GM19193 (cell line): ENCODE results near the gene WBP1L.

Source experiments
- POLR2A ChIP-seq: IDR thresholded peaks from 4 replicates; pipeline ENCODE4 v1.6.1; 2011; ENCODE audit not compliant: insufficient read depth, insufficient read length; ENCODE audit errors: extremely low read depth

The WBP1L gene

DNA sequence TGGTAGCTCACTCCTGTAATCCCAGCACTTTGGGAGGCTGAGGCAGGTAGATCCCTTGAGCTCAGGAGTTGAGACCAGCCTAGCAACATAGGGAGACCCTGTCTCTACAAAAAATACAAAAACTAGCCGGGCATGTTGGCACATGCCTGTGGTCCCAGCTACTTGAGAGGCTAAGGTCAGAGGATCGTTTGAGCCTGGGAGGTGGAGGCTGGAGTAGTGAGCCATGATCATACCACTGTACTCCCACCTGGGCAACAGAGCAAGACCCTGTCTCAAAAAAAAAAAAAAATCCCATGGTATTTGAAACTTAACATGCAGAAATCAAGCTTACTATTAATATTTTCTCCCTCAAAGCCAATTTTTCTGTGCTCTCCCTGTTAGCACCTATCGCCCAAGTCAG is 23.4 kb upstream of the WBP1L start:
- no peak for TF ChIP-seq POLR2A

DNA sequence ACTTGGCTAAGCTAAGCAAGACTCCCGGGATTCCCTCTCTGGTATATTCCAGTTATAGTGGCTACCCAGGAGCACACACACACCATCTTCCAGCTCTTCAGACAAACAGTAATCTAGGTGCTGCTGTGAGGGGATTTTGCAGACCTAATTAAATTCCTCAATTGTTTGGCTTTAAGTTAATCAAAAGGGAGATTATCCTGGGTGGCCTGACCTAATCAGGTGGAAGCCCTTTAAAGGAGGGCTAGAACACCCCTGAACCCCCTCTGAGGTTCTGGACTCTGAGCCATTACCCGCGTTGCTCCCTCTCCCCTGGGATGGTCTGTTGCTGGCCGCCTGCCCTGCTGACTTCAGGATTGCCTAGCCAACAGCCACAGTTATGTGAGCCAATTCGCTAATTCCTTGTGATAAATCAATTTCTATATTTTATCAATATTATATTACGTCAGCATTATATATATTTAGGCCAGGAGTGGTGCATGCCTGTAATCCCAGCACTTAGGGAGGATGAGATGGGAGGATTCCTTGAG is 22.9 kb upstream of the WBP1L start:
- no peak for TF ChIP-seq POLR2A

DNA sequence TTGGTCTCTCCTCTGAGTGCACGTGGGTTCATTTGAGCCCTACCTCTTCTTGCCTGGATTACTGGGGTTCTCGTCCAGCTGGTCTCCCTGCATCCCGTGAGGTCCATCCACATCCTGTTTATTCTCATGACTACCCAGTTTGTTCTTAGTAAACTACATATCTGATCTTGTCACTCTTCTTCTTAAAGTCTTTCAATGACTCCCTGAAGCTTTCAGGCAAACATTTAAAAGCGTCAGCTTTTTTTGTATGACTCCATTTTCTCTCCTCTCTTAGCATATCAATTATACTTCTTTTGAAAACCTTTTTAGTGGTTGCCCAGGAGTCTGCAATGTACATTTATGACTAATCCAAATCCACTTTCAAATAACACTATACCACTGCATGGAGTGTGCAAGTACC is 21.8 kb upstream of the WBP1L start:
- no peak for TF ChIP-seq POLR2A

GRCh38 chr10:102723989-102724388 is 19.8 kb upstream of the WBP1L start:
- no peak for TF ChIP-seq POLR2A

DNA sequence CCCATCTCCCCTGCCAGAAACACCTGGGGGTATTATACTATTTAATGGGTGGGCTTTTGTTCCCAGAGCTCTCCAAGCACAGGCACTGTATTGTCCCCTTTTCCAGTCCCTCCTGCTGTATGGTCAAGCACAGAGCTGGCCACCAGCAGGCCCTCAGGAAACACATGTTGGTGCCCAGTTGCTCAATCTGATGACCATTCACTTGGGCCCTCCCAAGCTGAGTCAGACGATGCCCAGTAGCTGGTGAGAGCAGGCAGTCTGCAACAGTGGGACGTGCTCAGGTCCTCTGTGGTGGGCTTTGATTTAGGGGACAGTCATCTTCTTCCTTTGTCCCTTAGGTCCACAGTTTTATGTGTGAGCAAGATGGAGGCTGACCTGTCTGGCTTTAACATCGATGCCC is 17.5 kb upstream of the WBP1L start:
- no peak for TF ChIP-seq POLR2A

- no peak for TF ChIP-seq POLR2A
These were observed 16.5 kb upstream of the WBP1L start for GRCh38 chr10:102727037-102727818.

- TF ChIP-seq POLR2A, result no peak
These were observed 14.4 kb upstream of the WBP1L start for GRCh38 chr10:102729029-102730026.

DNA sequence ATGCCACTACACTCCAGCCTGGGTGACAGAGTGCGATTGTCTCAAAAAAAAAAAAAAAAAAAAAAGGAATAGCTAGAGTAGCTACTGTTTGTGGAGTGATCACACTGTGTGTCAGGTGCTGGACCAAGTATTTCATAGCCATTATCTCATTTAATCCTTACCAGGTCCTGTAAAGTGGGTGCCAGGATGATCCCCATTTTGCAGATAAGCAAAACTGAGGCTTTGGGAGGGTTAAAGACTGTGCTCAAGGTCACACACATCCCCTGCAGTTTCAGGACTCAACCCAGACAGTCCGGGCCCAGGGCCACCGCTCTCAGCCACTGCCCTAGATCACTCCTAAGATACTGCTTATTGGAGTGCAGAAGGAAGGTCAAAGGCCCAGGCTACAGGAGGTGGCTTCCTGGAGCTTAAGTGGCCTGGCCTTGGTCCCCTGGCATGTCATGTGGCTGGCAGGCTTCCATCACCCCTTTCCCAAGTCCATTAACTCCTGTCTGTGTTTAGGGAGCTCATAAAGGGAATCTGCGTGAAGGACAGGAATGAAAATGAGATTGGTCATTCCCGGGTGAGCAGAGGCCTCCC is 12.4 kb upstream of the WBP1L start:
- no peak for TF ChIP-seq POLR2A

- TF ChIP-seq POLR2A, result no peak
These were observed 11.1 kb upstream of the WBP1L start for GRCh38 chr10:102732661-102733060.

- no peak for TF ChIP-seq POLR2A
These were observed 8.6 kb upstream of the WBP1L start for GRCh38 chr10:102735065-102735562.

GRCh38 chr10:102738692-102739121 is 5.0 kb upstream of the WBP1L start:
- no peak for TF ChIP-seq POLR2A

GRCh38 chr10:102740229-102740628 is 3.5 kb upstream of the WBP1L start:
- no peak for TF ChIP-seq POLR2A

DNA sequence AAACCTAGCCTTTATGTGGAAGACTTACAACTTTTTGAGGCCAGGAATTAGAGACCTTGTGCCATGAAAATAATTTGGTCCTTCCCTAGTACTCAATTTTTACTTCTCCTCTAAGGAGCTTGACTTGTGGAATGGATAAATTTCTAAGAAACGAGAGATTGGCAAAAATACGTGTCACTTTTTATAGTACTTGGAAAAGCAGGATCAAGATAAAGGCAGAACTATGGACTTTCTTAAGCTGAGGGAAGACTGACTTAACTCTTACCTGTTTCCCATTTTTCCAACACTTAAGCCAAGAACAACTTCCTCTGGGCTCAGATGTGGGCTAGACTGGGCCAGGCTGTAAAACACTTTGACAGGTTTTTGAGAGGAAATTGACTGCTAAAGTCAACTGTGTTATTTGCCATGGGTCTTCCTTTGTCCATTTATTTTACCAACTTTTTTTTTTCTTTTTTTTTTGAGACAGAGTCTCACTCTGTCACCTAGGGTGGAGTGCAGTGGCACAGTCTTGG is 2.0 kb upstream of the WBP1L start:
- TF ChIP-seq POLR2A, result no peak

DNA sequence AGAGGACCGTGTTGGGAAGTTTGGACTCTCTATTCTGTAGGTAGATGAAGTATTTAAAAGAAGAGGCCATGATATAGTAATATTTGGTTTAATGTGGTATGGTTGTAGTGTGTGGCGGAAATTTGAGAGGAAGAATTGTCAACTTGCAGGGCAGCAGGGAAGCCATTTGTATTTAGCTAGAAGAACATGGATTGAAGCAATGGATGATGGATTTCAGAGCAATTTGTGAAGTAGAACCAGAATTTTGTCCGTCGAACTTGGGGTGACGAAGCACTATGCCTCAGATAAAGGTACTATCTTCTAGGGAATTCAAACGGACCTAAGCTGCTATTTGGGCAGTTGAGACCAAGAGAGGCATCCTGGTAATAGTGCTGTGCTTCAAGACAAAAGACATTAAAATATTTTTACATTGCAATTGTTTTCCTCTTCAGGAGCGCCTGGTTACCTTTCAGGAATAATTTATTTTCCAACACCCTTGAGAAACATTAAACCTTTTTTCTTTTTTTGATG is 615 bp upstream of the WBP1L start:
- TF ChIP-seq POLR2A, result no peak
